Astrocyte of the cerebellum (primary cell): Measurements from ENCODE around the gene ECI1.

Experiments
- DNase-seq: peaks from one replicate; pipeline ENCODE4 v3.0.0-alpha.2; 2011; ENCODE audit warnings: low read depth
- H3K4me3 ChIP-seq: 2 replicates; pipeline ENCODE4 v1.5.1; 2011; ENCODE audit warnings: mild to moderate bottlenecking, low read depth, low read length, moderate library complexity
- in situ Hi-C: cut with HindIII; loops from 2 replicates; pipeline ENCODE4 v1.10.0; 2017; ENCODE audit warnings: low sequenced_read_pairs
- TF ChIP-seq, protein P1 (sequence below): IDR thresholded peaks from 2 replicates; pipeline ENCODE4 v1.5.1; 2012; ENCODE audit warnings: low read length, low read depth, moderate library complexity, mild to moderate bottlenecking; ENCODE audit errors: missing control alignments

The ECI1 gene

DNA sequence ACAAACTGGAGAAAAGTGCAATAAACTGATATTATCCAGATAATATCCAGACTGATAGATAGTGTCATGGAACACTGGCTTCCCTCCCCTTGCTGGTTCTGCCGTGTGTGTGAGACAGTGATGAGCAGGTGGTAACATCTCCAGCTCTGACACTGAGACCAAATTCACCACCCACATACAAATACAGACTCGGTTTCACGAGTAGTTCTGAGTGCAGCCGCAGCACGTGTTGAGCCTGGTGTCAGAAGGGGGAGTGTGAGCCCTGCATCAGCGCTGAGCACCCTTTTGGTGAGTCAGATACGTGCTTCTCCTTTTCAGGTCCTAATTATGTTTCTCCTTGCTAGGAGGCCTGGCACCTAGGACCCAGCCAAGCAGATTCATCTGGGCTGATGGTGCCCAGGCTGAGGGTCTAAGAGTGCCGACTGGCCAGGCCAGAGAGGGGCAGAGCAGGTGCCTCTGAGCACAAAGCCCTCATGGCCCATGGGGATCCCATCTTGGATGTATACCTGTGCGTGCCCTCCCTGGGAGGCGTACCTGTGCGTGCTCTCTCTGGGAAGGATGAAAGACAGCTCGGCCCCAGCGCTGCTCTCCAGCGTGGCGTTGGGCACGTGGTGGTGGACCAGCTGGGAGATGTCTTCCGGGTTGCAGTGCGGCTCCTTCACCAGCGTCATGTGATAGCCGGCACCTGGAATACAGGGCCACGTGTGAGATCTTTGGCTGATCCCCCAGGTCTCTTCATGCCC, 43.8 kb upstream of the ECI1 start:
- TF ChIP-seq, protein P1, sequence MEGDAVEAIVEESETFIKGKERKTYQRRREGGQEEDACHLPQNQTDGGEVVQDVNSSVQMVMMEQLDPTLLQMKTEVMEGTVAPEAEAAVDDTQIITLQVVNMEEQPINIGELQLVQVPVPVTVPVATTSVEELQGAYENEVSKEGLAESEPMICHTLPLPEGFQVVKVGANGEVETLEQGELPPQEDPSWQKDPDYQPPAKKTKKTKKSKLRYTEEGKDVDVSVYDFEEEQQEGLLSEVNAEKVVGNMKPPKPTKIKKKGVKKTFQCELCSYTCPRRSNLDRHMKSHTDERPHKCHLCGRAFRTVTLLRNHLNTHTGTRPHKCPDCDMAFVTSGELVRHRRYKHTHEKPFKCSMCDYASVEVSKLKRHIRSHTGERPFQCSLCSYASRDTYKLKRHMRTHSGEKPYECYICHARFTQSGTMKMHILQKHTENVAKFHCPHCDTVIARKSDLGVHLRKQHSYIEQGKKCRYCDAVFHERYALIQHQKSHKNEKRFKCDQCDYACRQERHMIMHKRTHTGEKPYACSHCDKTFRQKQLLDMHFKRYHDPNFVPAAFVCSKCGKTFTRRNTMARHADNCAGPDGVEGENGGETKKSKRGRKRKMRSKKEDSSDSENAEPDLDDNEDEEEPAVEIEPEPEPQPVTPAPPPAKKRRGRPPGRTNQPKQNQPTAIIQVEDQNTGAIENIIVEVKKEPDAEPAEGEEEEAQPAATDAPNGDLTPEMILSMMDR, result no peak
- H3K4me3 ChIP-seq, result no peak overlapping the region
- in situ Hi-C loops, result no loop called here
- DNase-seq, result no peak

- TF ChIP-seq, protein P1, result no peak
- in situ Hi-C loops, result no loop called here
- DNase-seq, result no peak
- no peak overlapping the region for H3K4me3 ChIP-seq
Measured at GRCh38 chr16:2292221-2292620, 40.8 kb upstream of the ECI1 start.

DNA sequence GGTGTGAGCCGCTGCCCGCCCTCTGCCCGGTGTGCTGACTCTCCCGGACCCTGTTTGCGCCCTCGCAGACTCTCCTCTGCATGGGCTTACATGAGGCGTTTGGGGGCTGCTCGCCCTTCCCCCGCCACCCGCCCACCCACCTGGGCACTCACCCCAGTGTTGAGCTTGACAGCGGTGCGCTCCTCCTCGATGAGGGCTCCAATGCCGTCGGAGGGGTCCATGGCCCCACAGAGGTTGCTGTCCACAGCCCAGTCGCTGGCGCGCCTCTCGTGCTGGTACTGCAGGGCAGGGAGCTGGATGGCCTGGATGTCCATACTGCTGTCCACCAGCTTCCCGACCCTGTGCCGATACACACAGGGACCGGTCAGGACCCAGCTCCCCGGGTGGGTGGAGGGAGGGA, 37.9 kb upstream of the ECI1 start:
- in situ Hi-C loops, result no loop called here
- no peak overlapping the region for H3K4me3 ChIP-seq
- no peak for DNase-seq
- TF ChIP-seq, protein P1, result no peak

DNA sequence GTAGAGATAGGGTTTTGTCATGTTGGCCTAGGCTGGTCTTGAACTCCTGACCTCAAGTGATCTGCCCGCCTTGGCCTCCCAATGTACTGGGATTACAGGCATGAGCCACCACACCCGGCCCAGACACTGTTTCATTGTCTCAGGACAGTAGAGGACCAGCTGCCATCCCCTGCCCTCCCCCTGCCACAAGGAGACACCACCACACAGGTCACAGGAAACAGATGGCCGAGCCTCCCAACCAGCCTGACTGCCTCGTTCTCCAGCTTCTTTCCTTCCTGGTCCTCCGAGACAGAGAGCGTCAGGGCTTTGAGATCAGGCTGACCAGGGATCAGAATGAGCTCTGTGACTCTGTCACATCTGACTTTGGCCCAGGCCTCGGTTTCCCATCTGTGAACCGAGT, 37.3 kb upstream of the ECI1 start:
- TF ChIP-seq, protein P1, result no peak
- in situ Hi-C loops, result no loop called here
- no peak overlapping the region for H3K4me3 ChIP-seq
- no peak for DNase-seq

- no peak for DNase-seq
Measured at GRCh38 chr16:2287916-2288547, 36.6 kb upstream of the ECI1 start.

GRCh38 chr16:2286550-2286949, 35.2 kb upstream of the ECI1 start:
- DNase-seq, result no peak
- in situ Hi-C loops, result no loop called here
- TF ChIP-seq, protein P1, result no peak
- H3K4me3 ChIP-seq, result no peak overlapping the region

More at GRCh38 chr16:2287916-2288547, 36.6 kb upstream of the ECI1 start:
- in situ Hi-C loops, result no loop called here
- no peak overlapping the region for H3K4me3 ChIP-seq
- TF ChIP-seq, protein P1, result no peak
